Mesodermal cell (in vitro differentiated cells): Measurements from ENCODE around the gene PRR36.

Experiments used
- H3K27ac ChIP-seq: 2 replicates; pipeline ENCODE4 v1.7.0; 2013; ENCODE audit warnings: mild to moderate bottlenecking, low read depth, low read length, moderate library complexity; ENCODE audit not compliant: severe bottlenecking
- H3K36me3 ChIP-seq: 2 replicates; pipeline ENCODE4 v1.7.1; 2013; ENCODE audit warnings: mild to moderate bottlenecking, low read length, moderate library complexity; ENCODE audit not compliant: control insufficient read depth, insufficient read depth
- H3K4me1 ChIP-seq: one replicate; pipeline ENCODE4 v1.7.1; 2013; ENCODE audit warnings: mild to moderate bottlenecking, low read length; ENCODE audit not compliant: insufficient read depth, control insufficient read depth, poor library complexity, severe bottlenecking
- H3K4me3 ChIP-seq: 2 replicates; pipeline ENCODE4 v1.7.0; 2013; ENCODE audit warnings: low read length, control low read depth, mild to moderate bottlenecking; ENCODE audit not compliant: insufficient read depth, poor library complexity, severe bottlenecking; ENCODE audit errors: extremely low read depth
- H3K9me3 ChIP-seq: 2 replicates; pipeline ENCODE4 v1.7.1; 2013; ENCODE audit warnings: mild to moderate bottlenecking, low read length, moderate library complexity; ENCODE audit not compliant: control insufficient read depth
- WGBS, 2 experiments: methylation state at CpG; one replicate each; pipeline ENCODE4 v1.1.5; 2013; ENCODE audit warnings: missing lambda C conversion rate in 2 of 2; ENCODE audit not compliant: insufficient coverage in 2 of 2; 5-methylcytosine and 5-hydroxymethylcytosine counted together

Gene PRR36

GRCh38 chr19:7879111-7879807 lies 5.1 kb upstream of the PRR36 start:
- H3K27ac ChIP-seq = no peak overlapping the region
- no peak overlapping the region for H3K4me3 ChIP-seq
- H3K9me3 ChIP-seq = no peaks in the 10 kb centered on the region
- H3K36me3 ChIP-seq = no peaks in the 10 kb centered on the region
- H3K4me1 ChIP-seq = no peaks in the 10 kb centered on the region
- WGBS, 2 experiments = 89 to 94% methylated on average over 15 to 17 of the region's 18 CpGs

DNA sequence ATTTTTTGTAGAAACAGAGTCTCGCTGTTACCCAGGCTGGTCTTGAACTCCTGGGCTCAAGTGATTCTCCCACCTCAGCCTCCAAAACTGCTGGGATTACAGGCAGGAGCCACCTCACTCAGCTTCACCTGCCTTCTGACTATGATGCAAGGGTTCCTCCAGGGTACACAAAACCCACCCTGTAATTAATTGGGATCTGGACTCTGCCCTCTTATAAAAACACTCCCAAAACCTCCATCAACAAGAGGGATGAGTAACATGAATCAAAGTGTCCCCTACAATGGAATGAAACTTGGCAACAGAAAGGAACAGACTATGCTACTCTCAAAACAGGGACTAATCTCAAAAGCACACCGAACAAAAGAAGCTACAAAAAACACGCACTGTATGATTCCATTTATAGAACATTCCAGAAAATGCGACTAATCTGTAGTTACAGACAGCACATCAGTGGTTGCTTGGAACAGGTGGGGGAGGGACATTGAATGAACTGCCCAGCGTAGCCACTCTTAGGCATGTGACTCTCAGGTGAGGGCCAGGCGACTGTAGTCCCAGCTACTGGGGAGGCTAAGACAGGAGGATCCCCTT lies 3.2 kb upstream of the PRR36 start:
- no peaks in the 10 kb centered on the region for H3K36me3 ChIP-seq
- no peak overlapping the region for H3K27ac ChIP-seq
- no peaks in the 10 kb centered on the region for H3K9me3 ChIP-seq
- H3K4me3 ChIP-seq = no peak overlapping the region
- WGBS, 2 experiments = 84 to 88% methylated on average over 3 to 5 of the region's 6 CpGs
- H3K4me1 ChIP-seq = peaks cover 3% of the 10 kb centered on the region

DNA sequence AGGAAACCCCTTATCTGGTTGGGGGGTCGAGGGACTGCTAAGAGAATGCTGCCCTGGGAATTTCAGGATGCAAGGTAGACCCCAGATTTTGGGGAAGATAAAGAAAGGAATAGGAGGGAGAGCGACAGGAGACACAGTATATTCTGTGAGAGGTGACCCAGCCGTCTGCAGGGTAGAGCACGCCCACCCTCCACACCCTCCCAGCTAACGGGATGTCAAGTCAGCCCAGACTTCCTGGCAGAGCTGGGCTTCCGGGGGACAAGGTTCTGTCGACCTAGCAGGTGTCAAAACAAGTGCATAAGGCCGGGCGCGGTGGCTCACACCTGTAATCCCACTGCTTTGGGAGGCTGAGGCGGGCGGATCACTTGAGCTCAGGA lies 695 bp upstream of the PRR36 start:
- 61 to 68% methylated on average over 9 to 12 of the region's 12 CpGs for WGBS, 2 experiments
- H3K27ac ChIP-seq = no peak overlapping the region
- H3K36me3 ChIP-seq = no peaks in the 10 kb centered on the region
- H3K4me3 ChIP-seq = peak overlapping the region; percentile 39
- no peaks in the 10 kb centered on the region for H3K9me3 ChIP-seq
- H3K4me1 ChIP-seq = peaks cover 10% of the 10 kb centered on the region

DNA sequence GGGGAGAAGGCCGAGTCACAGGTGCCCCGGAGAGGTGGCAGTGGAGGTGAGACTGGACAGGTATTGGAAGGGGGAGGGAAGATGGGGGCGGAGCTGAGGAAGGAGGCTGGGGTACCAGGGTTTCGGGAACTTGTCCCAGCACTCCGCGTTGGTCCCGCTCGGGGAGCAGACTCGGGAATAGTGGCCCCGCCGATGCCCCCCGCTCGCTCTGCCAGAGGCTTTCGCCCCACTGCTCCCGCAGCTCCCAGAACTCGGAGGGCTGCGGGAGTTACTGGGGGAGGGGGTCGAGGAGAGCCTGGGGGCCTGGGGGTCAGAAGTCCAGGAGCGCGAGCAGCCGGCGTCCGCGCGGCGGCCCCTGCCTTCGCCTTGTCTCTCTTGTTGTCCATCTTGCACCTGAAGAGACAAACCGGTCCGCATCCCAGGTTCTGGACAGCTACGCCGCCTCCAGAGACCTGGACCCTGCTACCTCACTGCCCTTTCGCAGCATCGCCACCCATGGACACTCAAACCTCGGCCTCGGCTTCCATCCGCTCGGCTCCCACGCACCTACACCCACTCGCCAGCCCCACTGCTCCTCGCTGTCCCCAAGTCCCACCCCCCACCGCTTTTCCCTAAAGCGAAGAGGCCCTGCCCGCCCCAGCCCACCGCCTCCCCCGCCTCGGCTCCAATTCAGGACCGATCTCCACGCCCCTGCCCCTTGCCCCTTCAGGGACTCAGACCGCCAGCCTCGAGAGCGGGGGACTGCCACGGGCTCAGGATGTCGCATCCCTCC lies 700 bp downstream of the PRR36 start:
- Histone ChIP-seq H3K4me3 (peak overlapping the region; percentile 39), H3K9me3 (no peaks in the 10 kb centered on the region), H3K36me3 (no peaks in the 10 kb centered on the region), H3K27ac (no peak overlapping the region), H3K4me1 (peaks cover 10% of the 10 kb centered on the region)
- 19 to 39% methylated on average over 27 to 41 of the region's 53 CpGs for WGBS, 2 experiments

DNA sequence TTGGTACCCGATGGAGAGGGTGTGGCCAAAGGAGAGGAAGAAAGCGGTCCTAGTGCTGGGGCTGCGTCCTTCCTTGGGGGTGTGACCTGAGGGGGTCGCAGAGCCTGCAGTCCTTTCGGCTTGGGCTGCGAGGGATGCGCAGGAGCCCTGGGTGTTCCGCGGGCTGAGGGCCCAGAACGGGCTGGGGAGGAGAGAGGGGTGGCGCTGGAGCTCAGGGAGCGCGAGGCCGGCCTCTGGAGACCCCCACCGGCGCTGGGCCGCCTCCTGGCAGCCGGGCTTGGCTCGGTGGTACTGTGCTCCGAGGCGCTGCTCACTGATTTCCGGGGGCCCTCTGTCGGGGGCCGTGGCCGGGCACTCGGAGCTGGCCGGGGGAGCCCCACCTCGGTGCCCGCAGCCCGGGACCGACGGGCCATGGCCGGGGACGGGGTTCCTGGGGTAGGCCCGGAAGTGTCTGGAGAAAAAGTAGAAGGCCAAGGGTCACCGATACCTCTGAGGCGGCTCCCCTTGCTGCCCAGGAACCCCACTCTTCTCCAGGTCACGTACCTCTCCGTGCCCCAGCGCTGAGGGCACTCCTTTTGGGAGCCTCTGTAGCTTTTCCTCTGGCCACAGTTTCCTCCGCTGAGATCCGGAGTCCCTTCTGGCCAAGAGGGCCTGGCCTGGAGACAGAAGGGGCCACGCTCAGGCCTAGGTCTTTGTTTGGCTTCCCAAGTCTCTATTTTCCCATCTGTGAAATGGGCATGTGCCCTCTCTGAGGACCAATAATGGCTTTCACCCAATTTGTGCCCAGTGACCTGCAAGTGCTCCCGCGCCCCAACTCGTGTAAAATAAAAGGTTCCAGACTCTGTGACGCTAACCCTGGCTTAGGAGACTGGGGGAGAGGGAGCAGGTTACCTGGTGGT lies 1.6 kb downstream of the PRR36 start:
- peak overlapping the region; percentile 20 for H3K4me3 ChIP-seq
- H3K36me3 ChIP-seq = no peaks in the 10 kb centered on the region
- 47 to 54% methylated on average over 39 to 46 of the region's 47 CpGs for WGBS, 2 experiments
- H3K9me3 ChIP-seq = no peaks in the 10 kb centered on the region
- peaks cover 10% of the 10 kb centered on the region for H3K4me1 ChIP-seq
- no peak overlapping the region for H3K27ac ChIP-seq

DNA sequence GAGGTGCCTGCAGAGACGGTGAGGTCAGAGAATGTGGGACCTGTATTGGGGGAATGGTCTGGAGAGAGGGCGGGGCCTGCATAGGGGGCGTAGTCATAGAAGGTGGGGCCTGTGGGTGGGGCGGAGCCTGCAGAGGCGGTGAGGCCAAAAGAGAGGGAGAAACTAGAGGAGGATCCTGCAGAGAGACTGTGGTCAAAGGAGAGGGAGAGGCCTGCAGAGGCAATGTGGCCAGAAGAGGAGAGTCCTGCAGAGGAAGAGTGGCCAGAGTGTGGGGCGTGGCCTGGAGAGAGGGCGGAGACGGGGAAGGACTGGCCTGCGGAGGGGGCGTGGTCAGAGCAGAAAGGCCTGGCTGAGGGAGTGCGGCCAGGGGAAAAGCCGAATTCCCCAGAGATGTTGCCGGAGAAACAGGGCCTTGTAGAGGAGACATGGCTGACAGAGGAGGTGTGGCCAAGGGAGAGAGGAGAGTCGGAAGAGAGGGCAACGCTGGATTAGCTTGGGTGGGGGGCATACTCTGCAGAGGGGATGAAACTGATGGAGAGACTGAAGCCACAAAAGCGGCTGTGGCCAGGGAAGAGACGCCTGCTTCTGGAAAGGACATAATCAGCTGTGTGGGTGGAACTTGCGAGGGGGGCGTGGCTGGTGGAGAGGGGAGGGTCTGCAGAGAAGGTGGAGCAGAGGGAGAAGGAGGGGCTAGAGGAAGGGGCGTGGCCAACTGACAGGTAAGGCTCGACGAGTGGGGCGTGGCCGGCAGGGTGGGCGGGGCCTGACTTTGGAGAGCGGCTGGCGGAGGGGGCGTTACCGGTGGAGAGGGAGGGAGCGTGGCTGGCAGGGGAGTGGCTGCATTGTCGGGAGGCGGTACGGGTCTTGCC lies 2.5 kb downstream of the PRR36 start:
- Histone ChIP-seq H3K4me3 (peak overlapping the region; percentile 20), H3K4me1 (peaks cover 10% of the 10 kb centered on the region), H3K36me3 (no peaks in the 10 kb centered on the region), H3K9me3 (no peaks in the 10 kb centered on the region), H3K27ac (peak overlapping the region; percentile 91)
- WGBS, 2 experiments = 8 to 9% methylated on average over 30 to 31 of the region's 33 CpGs

DNA sequence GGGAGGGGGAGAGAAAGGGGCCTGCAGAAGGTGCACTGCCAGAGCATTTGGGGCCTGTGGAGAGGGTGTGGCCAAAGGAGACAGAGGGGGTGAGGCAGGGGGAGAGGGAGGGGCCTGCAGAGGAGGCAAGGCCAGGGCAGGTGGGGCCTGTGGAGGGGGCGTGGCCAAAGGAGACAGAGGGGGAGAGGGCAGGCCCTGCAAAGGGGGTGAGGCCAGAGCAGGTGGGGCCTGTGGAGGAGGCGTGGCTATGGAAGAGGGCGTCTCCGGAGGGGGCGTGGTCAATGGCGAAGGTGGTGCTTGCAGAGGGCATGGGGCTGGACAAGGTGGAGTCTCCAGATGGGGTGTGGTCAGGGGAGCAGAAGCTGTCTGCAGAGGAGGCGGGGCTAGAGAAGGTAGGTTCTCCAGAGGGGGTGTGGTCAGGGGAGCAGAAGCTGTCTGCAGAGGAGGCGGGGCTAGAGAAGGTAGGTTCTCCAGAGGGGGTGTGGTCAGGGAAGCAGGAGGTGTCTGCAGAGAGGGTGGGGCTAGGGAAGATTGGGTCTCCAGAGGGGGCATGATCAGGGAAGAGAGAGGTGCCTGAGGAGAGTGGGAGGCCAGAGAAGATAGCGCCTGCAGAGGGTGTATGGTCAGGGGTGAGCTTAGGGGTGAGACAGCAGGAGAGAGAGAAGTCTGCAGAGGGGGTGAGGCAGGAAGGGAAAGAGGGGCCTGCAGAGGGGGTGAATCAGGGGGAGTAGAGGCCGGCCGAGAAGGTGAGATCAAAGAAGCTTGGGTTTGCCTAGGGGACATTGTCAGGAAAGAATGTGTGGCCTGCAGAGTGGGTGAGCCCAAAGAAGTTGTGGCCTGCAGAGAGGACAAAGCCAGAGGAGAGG lies 3.4 kb downstream of the PRR36 start:
- no peaks in the 10 kb centered on the region for H3K9me3 ChIP-seq
- peak overlapping the region; percentile 91 for H3K27ac ChIP-seq
- H3K4me3 ChIP-seq = peak overlapping the region; percentile 20
- H3K36me3 ChIP-seq = no peaks in the 10 kb centered on the region
- WGBS, 2 experiments = 62 to 66% methylated on average over 5 to 6 of the region's 11 CpGs
- H3K4me1 ChIP-seq = peaks cover 10% of the 10 kb centered on the region

GRCh38 chr19:7869910-7870511 lies 4.2 kb downstream of the PRR36 start:
- Histone ChIP-seq H3K4me1 (peaks cover 10% of the 10 kb centered on the region), H3K4me3 (peak overlapping the region; percentile 11), H3K27ac (no peak overlapping the region), H3K9me3 (no peaks in the 10 kb centered on the region), H3K36me3 (no peaks in the 10 kb centered on the region)
- WGBS, 2 experiments = 64 to 72% methylated on average over 9 to 26 of the region's 30 CpGs

DNA sequence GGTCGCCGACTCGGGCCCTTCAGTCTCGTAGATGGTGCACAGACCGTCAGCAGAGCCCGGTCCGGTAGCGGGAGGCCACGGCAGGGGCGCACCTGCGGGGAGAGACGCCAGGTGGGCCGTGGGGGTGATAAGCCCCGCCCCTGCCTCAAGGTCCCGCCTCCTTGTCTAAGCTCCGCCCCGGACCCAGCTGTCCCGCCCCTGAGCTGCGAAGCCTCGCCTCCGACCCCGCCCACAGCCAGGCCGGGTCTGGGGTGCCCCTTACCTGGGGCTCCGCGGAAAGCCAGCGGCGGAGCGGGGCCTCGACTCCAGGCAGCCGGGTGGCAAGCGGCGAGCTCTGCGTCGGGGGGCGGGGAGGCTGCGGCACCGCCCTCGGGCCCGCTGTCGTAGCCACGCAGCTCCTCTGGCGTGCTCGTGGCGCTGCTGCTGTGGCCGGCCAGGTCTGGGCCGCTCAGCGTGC lies 4.7 kb downstream of the PRR36 start:
- no peaks in the 10 kb centered on the region for H3K9me3 ChIP-seq
- peaks cover 10% of the 10 kb centered on the region for H3K4me1 ChIP-seq
- 49 to 62% methylated on average over 35 to 43 of the region's 47 CpGs for WGBS, 2 experiments
- H3K36me3 ChIP-seq = no peaks in the 10 kb centered on the region
- H3K4me3 ChIP-seq = peak overlapping the region; percentile 11
- no peak overlapping the region for H3K27ac ChIP-seq
